ENCODE results near the gene MYH7. TPM values are rescaled to one million over a fixed set of nuclear protein-coding genes. Genes with fewer than 3 reads are reported as not detected.

MYH7 gene
- total RNA-seq, 2 experiments from 2014 or later, result not detected

- H3K27ac Mint-ChIP-seq, result no peak overlapping the region
Observed at GRCh38 chr14:23399591-23399990, 35.9 kb downstream of the MYH7 start.

GRCh38 chr14:23399136-23399535 is 36.3 kb downstream of the MYH7 start:
- ATAC-seq, result no peak
- H3K4me1 Mint-ChIP-seq (ENCODE audit: low read depth), result no peaks in the 10 kb centered on the region
- H3K9me3 Mint-ChIP-seq, result no peaks in the 10 kb centered on the region
- H3K36me3 Mint-ChIP-seq (ENCODE audit: low read depth), result no peaks in the 10 kb centered on the region
- no peak overlapping the region for H3K4me3 Mint-ChIP-seq
- TF ChIP-seq CTCF (IDR thresholded peaks at IDR 0.05), result no peak
- intact Hi-C loops (cut with micrococcal nuclease), result no loop called here
- POLR2A ChIA-PET, result no interaction called here
- H3K27me3 Mint-ChIP-seq, result no peaks in the 10 kb centered on the region
- CTCF ChIA-PET, result no interaction called here
- H3K27ac Mint-ChIP-seq, result no peak overlapping the region
- no peak for DNase-seq

More at GRCh38 chr14:23399591-23399990, 35.9 kb downstream of the MYH7 start:
- no peak for TF ChIP-seq CTCF (IDR thresholded peaks at IDR 0.05)
- Mint-ChIP-seq H3K36me3 (ENCODE audit: low read depth) (no peaks in the 10 kb centered on the region), H3K27me3 (no peaks in the 10 kb centered on the region), H3K9me3 (no peaks in the 10 kb centered on the region), H3K4me3 (no peak overlapping the region), H3K4me1 (ENCODE audit: low read depth) (no peaks in the 10 kb centered on the region)
- ATAC-seq (no peak), DNase-seq (no peak)
- CTCF ChIA-PET, result no interaction called here
- POLR2A ChIA-PET, result no interaction called here
- intact Hi-C loops (cut with micrococcal nuclease), result no loop called here

GRCh38 chr14:23398348-23398747 is 37.1 kb downstream of the MYH7 start:
- DNase-seq (no peak), ATAC-seq (no peak)
- Mint-ChIP-seq H3K27ac (no peak overlapping the region), H3K36me3 (ENCODE audit: low read depth) (no peaks in the 10 kb centered on the region), H3K4me1 (ENCODE audit: low read depth) (no peaks in the 10 kb centered on the region), H3K4me3 (no peak overlapping the region), H3K9me3 (no peaks in the 10 kb centered on the region), H3K27me3 (no peaks in the 10 kb centered on the region)
- intact Hi-C loops (cut with micrococcal nuclease), result no loop called here
- ChIA-PET CTCF (no interaction called here), POLR2A (no interaction called here)
- TF ChIP-seq CTCF (IDR thresholded peaks at IDR 0.05), result no peak

- TF ChIP-seq CTCF (IDR thresholded peaks at IDR 0.05), result no peak
- Mint-ChIP-seq H3K27ac (no peak overlapping the region), H3K4me3 (no peak overlapping the region), H3K9me3 (no peaks in the 10 kb centered on the region), H3K27me3 (peaks cover 2% of the 10 kb centered on the region), H3K4me1 (ENCODE audit: low read depth) (no peaks in the 10 kb centered on the region), H3K36me3 (ENCODE audit: low read depth) (no peaks in the 10 kb centered on the region)
- no peak for ATAC-seq
- ChIA-PET CTCF (interaction anchor here (1.8 kb wide), 1 partner anchor 17 kb away, joined by 9 read pairs; no protein-coding TSS in a partner anchor), POLR2A (no interaction called here)
- no peak for DNase-seq
- intact Hi-C loops (cut with micrococcal nuclease), result no loop called here
Observed at GRCh38 chr14:23396781-23397407, 38.6 kb downstream of the MYH7 start.

- Mint-ChIP-seq H3K4me1 (ENCODE audit: low read depth) (no peaks in the 10 kb centered on the region), H3K4me3 (no peak overlapping the region), H3K27ac (no peak overlapping the region), H3K9me3 (no peaks in the 10 kb centered on the region), H3K27me3 (peaks cover 2% of the 10 kb centered on the region), H3K36me3 (ENCODE audit: low read depth) (no peaks in the 10 kb centered on the region)
- intact Hi-C loops (cut with micrococcal nuclease), result no loop called here
- ChIA-PET POLR2A (no interaction called here), CTCF (interaction anchor here (1.8 kb wide), 1 partner anchor 16 kb away, joined by 9 read pairs; no protein-coding TSS in a partner anchor)
- ATAC-seq, result no peak
- no peak for TF ChIP-seq CTCF (IDR thresholded peaks at IDR 0.05)
- DNase-seq, result no peak
Observed at GRCh38 chr14:23396126-23396525, 39.3 kb downstream of the MYH7 start.
